Neuron (in vitro differentiated cells): ENCODE measurements around the gene PDZD2.
A peak's percentile ranks its signal among the peaks of the same experiment; 100 is the strongest.
"Not testable (repeated sequence)": the region's sequence is repeated elsewhere in the genome, so short reads cannot be mapped to it uniquely, and the experiment has no call there.

Source experiments
- H2AFZ ChIP-seq: one replicate; pipeline ENCODE4 v1.6.1; 2013; ENCODE audit warnings: low read depth, mild to moderate bottlenecking, inconsistent platforms, low read length, moderate library complexity
- H3K27me3 ChIP-seq: one replicate; pipeline ENCODE4 v1.6.1; 2013; ENCODE audit warnings: low read length; ENCODE audit not compliant: insufficient read depth
- H3K36me3 ChIP-seq: one replicate; pipeline ENCODE4 v1.6.1; 2013; ENCODE audit warnings: low read length; ENCODE audit not compliant: insufficient read depth
- H3K4me1 ChIP-seq: one replicate; pipeline ENCODE4 v1.6.1; 2013; ENCODE audit warnings: low read length; ENCODE audit not compliant: insufficient read depth
- H3K4me3 ChIP-seq: 2 replicates; pipeline ENCODE4 v1.5.1; 2013; ENCODE audit warnings: mild to moderate bottlenecking, low read length, moderate library complexity
- H3K9me3 ChIP-seq: one replicate; pipeline ENCODE4 v1.6.1; 2013; ENCODE audit warnings: low read length

Gene PDZD2

DNA sequence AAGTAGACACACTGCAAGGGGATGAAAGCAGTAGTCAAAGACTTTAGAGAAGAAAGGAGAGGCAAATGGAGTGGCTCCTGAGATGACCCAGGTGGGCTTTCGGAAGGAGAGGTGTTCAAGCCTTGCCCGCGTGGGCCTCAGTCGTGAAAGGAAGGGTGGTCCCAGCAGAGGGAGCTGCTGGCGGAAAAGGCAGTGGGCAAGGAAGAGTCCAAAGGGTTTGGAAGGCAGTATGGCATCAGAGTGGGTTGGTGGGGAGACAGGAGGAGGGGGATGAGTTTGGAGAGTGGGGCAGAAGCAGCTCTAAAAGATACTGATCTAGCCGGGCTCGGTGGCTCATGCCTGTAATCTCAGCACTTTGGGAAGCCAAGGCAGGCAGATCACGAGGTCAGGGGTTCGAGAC, 369.8 kb downstream of the PDZD2 start:
- Histone ChIP-seq H3K9me3 (no peaks in the 10 kb centered on the region), H3K27me3 (no peaks in the 10 kb centered on the region), H2AFZ (no peak overlapping the region), H3K4me1 (no peaks in the 10 kb centered on the region), H3K4me3 (no peak overlapping the region), H3K36me3 (no peaks in the 10 kb centered on the region)

DNA sequence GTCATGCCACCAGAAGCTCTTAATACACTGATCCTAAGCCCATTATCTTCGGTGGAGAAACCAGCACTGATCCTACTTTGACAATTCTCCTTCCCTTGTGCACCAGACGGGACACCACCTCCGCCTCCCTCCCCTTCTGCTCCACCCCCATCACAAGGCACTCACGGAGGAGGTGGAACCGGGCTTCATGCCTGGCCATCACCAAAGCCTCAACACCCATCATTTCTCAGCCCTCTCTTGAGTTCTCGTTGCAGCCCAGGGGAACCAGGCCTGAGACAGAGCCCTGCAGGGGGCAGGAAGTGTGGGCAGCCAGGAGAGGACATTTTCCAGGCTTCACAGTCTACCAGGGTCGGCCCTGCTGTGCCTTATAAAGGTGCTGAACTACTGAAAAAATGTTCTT, 374.7 kb downstream of the PDZD2 start:
- Histone ChIP-seq H3K27me3 (no peaks in the 10 kb centered on the region), H3K9me3 (no peaks in the 10 kb centered on the region), H2AFZ (no peak overlapping the region), H3K36me3 (no peaks in the 10 kb centered on the region), H3K4me1 (peaks cover 15% of the 10 kb centered on the region), H3K4me3 (no peak overlapping the region)

DNA sequence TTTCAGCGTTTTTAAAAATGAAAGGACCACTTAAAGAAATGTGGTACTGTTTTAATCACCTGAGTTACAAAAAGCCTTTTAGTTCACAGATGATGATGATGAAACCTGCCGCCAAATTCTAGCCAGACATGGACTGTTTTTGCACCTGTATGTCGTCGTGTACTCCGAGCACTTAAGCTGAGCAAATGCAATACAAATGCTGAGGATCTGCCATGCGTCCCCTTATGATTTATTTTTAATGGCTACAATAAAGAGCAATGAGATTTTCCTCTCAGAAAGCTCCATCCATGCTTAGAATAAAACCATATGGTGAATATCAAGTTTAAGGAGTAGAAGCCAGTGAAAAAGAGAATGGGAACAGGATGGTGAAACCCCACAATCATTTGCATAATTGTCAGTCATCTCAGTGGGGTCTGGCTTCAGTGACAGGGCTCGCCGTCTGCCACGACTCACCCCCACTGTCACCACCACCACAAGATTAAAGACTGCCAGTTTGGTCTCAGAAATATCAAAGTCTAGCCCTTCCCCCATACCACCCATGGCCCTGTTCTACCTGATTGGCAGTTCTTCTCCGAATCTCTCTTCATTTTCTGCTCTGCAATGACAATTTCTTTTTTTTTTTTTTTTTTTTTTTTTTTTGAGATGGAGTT, 375.3 kb downstream of the PDZD2 start:
- Histone ChIP-seq H3K27me3 (no peaks in the 10 kb centered on the region), H2AFZ (no peak overlapping the region), H3K9me3 (no peaks in the 10 kb centered on the region), H3K4me1 (peaks cover 15% of the 10 kb centered on the region), H3K36me3 (no peaks in the 10 kb centered on the region), H3K4me3 (no peak overlapping the region)

DNA sequence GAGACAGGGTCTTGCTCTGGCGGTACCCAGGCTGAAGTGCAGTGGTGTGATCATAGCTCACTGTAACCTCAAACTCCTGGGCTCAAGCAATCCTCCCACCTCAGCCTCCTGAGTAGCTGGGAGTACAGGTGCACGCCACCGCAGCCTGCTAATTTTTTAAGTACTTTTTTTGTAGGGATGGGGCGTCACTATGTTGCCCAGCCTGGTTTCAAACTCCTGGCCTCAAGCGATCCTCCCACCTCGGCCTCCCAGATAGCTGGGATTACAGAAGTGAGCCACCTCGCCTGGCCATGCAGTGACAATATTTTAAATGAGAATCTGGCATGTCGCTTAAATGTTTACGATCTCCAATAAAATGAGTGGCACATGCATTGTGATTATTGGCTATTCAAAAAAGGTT, 376.3 kb downstream of the PDZD2 start:
- not testable (repeated sequence) for H3K4me3 ChIP-seq, H2AFZ ChIP-seq, H3K9me3 ChIP-seq, H3K36me3 ChIP-seq, H3K27me3 ChIP-seq
- H3K4me1 ChIP-seq: peaks cover 15% of the 10 kb centered on the region

DNA sequence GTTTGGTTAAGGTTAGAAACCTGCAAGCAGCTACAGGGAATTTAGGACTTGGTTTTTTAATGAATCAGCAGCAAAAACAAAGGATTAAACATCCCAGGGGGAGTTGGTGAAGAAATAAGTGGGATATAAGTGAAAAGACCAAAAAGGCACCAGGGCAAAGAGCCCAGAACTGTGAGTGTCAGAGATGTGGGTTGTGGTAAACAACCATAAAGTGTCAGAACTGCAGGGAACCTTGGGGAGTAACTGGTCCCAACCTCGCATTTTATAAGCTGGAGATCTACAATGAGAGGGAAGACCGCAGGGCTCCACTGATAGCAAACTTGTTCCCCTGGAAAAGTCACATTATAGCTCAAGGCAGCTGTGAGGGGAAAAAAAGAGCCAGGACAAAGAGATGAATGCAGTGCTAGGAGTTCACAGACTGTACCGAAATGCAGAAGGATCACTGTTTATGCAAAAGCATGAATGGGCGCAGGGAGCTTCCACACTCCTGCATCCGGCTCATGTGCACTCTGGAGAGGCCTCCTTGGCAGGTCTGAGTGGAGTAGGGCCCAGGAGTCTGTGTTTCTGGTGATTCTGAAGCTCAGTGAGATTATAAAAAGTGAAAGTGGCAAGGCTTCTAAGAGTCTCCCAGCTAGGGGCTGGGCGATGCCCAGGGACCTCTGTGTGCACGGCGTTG, 378.9 kb downstream of the PDZD2 start:
- Histone ChIP-seq H3K4me3 (no peak overlapping the region), H2AFZ (peak overlapping the region; percentile 43), H3K27me3 (no peaks in the 10 kb centered on the region), H3K36me3 (no peaks in the 10 kb centered on the region), H3K4me1 (peaks cover 15% of the 10 kb centered on the region), H3K9me3 (no peaks in the 10 kb centered on the region)

DNA sequence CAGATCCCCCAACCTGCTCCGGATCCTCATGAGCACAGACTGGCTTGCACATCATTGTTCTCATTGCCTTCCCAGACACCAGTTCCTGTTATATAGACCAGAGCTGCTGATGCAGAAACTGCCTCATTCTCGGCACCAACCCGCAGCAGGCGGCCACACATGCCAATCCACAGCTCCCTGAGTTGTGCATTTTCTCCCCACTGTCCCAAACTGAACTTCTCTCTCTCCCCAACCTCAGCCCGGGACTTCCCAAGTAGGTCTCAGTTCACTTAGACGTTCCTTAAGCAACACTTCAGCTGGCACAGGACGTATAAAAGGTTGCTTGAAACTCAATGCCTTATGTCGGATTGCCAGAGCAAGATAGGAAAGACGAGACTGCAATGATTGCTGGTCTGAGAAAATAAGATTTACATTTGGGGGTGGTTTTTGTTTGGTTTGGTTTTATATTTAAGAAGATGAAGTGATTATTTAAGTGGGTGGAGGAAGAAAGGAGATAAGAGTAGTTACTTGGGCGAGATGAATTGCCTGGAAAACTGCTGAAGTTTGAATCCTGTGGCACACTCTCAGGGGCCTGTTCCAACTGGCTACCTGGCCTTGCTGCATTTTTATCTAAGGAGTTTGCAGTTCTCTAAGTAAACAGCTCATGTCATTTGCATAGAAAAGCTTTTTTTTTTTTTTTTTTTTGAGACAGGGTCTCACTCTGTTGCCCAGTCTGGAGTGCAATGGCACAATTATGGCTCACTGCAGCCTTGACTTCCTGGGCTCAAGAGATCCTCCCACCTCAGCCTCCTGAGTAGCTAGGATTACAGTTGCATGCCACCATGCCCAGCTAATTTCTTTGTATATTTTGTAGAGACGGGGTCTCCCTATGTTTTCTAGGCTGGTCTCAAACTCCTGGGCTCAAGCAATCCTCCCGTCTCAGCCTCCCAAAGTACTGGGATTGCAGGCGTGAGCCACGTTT, 379.8 kb downstream of the PDZD2 start:
- Histone ChIP-seq H3K36me3 (no peaks in the 10 kb centered on the region), H3K4me3 (no peak overlapping the region), H3K4me1 (peaks cover 15% of the 10 kb centered on the region), H3K9me3 (no peaks in the 10 kb centered on the region), H3K27me3 (no peaks in the 10 kb centered on the region), H2AFZ (peak overlapping the region; percentile 43)

DNA sequence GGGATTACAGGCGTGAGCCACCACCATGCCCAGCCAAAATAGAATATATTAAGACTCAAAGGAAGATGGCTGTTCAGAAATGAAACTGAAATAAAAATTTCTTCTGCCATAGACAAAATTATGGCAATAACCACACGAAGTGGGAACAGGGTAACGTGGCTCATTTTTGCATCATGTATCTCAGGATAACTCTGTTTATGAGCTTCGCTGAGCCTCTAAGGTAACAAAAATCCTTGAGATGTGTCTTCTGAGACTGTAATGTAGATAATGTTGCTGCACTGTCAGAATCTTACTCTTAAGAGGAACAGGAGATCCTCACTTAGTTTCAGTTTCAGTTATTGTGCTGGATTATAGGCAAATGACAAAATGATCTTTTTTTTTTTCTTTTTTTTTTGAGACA, 381.3 kb downstream of the PDZD2 start:
- Histone ChIP-seq H3K36me3 (no peaks in the 10 kb centered on the region), H3K27me3 (no peaks in the 10 kb centered on the region), H3K9me3 (no peaks in the 10 kb centered on the region), H3K4me3 (no peak overlapping the region), H3K4me1 (peaks cover 15% of the 10 kb centered on the region), H2AFZ (no peak overlapping the region)

DNA sequence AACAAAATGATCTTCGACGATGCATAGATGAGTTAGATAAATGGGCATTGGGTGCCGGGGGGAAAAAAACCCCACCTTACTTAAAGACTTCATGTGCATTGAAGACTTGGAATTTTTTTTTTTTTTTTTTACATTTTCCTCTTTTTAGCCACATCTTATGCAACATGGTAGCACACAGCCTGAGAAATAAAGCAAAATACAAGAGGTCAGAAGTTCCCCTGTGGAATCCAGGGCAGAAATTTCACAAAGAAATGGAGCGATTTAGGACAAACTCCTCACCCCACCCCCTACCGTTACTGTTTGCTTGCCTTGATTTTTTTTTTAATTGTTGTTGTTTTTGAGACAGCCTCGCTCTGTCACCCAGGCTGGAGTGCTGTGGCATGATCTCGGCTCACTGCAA, 382.0 kb downstream of the PDZD2 start:
- H3K4me1 ChIP-seq: peaks cover 15% of the 10 kb centered on the region
- H3K9me3 ChIP-seq: no peaks in the 10 kb centered on the region
- no peaks in the 10 kb centered on the region for H3K36me3 ChIP-seq
- H2AFZ ChIP-seq: no peak overlapping the region
- H3K4me3 ChIP-seq: no peak overlapping the region
- no peaks in the 10 kb centered on the region for H3K27me3 ChIP-seq

DNA sequence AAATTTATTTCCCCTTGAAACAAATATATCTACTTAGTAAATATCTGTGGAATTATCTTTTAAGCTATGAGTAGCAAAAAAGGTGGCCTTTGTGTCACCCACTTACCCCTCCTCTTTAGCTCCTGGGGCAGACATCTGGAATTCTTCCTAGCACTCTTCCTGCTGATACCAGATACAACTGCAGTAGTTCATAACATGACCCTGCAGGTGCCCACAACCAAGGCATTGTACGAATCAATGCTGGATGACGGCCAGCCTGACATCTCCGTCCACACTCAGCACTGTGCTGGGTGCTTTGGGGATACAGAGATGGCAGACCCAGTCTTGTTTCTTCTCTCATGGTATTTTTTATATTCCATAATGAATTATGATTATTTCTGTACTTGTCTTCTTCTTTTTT, 382.8 kb downstream of the PDZD2 start:
- H3K9me3 ChIP-seq: no peaks in the 10 kb centered on the region
- peaks cover 12% of the 10 kb centered on the region for H3K4me1 ChIP-seq
- H2AFZ ChIP-seq: no peak overlapping the region
- H3K27me3 ChIP-seq: no peaks in the 10 kb centered on the region
- H3K4me3 ChIP-seq: no peak overlapping the region
- H3K36me3 ChIP-seq: no peaks in the 10 kb centered on the region

DNA sequence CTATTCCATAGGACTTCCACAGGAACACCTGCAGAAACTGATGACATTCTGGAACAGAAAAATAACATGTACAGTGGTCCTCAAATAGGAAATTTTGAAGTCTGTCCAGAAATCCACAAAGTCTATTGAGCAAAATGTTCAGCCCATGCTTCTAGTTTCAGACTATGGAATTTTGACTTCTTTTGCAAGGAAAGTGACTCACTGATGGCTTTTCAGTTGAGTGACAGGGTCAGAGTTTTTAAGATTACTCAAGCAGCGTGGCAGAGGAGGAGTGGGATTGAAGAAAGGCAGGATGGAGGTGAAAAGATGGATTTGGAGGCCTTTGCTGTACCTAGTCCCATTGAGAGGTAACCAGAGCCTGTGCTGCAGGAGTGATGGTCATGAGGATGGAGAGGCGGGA, 383.7 kb downstream of the PDZD2 start:
- H2AFZ ChIP-seq: no peak overlapping the region
- H3K9me3 ChIP-seq: no peaks in the 10 kb centered on the region
- no peak overlapping the region for H3K4me3 ChIP-seq
- peaks cover 16% of the 10 kb centered on the region for H3K4me1 ChIP-seq
- H3K36me3 ChIP-seq: no peaks in the 10 kb centered on the region
- no peaks in the 10 kb centered on the region for H3K27me3 ChIP-seq

DNA sequence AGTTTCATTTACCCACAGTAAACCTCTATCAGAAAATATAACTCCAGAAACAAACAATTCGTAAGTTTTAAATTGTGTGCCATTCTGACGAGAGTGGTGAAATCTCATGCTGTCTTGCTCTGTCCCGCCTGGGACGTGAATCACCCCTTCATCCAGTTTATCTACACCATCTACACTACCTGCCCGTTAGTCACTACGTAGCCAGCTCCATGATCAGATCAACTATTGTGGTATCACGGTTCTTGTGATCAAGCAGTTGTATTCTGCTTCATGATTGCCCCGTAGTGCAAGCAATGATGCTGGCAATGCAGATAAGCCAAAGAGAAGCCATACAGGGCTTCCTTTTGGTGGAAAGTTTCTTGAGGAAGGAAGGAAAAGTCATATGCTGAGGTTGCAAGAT, 384.9 kb downstream of the PDZD2 start:
- no peaks in the 10 kb centered on the region for H3K27me3 ChIP-seq
- H2AFZ ChIP-seq: no peak overlapping the region
- H3K4me1 ChIP-seq: peaks cover 14% of the 10 kb centered on the region
- no peaks in the 10 kb centered on the region for H3K36me3 ChIP-seq
- H3K9me3 ChIP-seq: no peaks in the 10 kb centered on the region
- no peak overlapping the region for H3K4me3 ChIP-seq

DNA sequence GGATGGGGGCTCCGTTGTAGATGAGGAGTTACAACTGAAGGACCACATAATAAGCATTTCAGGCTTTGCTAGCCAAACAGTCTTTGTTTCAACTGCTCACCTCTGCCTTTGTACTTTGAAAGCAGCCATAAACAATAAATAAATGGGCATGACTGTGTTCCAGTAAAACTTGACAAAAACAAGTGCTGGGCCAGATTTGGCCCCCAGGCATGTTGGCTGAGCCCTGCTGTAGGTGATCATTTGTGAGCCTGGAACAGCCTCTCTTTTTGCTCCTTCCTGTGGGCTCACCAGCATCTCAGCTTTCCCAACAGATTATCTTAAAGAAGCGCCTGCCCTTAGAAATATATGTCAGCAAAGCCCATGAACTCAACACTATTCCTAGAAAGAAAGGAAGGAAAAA, 385.8 kb downstream of the PDZD2 start:
- peaks cover 14% of the 10 kb centered on the region for H3K4me1 ChIP-seq
- no peak overlapping the region for H3K4me3 ChIP-seq
- no peaks in the 10 kb centered on the region for H3K9me3 ChIP-seq
- no peak overlapping the region for H2AFZ ChIP-seq
- H3K27me3 ChIP-seq: no peaks in the 10 kb centered on the region
- no peaks in the 10 kb centered on the region for H3K36me3 ChIP-seq

DNA sequence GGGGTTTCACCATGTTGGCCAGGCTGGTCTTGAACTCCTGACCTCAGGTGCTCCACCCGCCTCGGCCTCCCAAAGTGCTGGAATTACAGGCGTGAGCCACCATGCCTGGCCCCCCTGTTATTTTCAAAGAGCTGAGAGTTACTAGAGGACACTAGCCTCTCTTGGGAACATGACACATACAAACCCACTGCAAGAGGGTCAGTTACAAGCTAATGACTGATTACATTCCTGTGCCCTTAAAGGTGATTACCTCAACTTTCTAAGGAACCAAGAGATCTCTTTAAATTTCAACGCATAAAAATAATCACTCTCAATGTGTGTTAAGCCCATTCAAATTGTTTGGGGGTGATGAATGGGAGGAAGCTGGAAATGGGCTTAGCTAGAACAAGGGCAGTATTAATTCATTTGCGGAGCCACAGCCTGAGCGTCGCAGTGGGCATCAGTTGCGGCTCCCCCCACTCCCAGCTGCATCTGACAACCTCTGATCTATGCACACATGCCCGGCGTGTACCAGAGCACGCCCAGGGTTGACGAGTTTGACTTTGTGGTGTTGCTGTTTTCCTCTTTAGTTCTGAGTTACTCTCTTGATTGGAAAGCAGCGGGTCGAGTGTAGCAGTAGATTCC, 388.3 kb downstream of the PDZD2 start:
- Histone ChIP-seq H3K4me3 (peak overlapping the region; percentile 32), H3K36me3 (no peaks in the 10 kb centered on the region), H3K9me3 (no peaks in the 10 kb centered on the region), H2AFZ (peak overlapping the region; percentile 66), H3K27me3 (no peaks in the 10 kb centered on the region), H3K4me1 (peaks cover 14% of the 10 kb centered on the region)
